ENCODE data around the gene ELMO3.

The ELMO3 gene

GRCh38 chr16:67198238-67198734 lies 645 bp upstream of the ELMO3 start:
- no peak for DNase-seq (ENCODE audit: low read depth)

GRCh38 chr16:67199808-67200198 lies 872 bp downstream of the ELMO3 start:
- no peak for DNase-seq (ENCODE audit: low read depth)

- no peak for DNase-seq (ENCODE audit: low read depth)
These were observed 1.6 kb downstream of the ELMO3 start for GRCh38 chr16:67200491-67200890.

GRCh38 chr16:67201411-67202345 lies 2.7 kb downstream of the ELMO3 start:
- DNase-seq (ENCODE audit: low read depth), result no peak

GRCh38 chr16:67202426-67202825 lies 3.5 kb downstream of the ELMO3 start:
- no peak for DNase-seq (ENCODE audit: low read depth)

- no peak for DNase-seq (ENCODE audit: low read depth)
These were observed 4.1 kb downstream of the ELMO3 start for GRCh38 chr16:67202956-67203493.

GRCh38 chr16:67204076-67204475 lies 5.1 kb downstream of the ELMO3 start:
- DNase-seq (ENCODE audit: low read depth), result no peak

- no peak for DNase-seq (ENCODE audit: low read depth)
These were observed 7.4 kb downstream of the ELMO3 start for GRCh38 chr16:67206129-67206837.

- DNase-seq (ENCODE audit: low read depth), result no peak
These were observed 7.9 kb downstream of the ELMO3 start for GRCh38 chr16:67206838-67207248.

- DNase-seq (ENCODE audit: low read depth), result no peak
These were observed 8.5 kb downstream of the ELMO3 start for GRCh38 chr16:67207249-67208091.

- no peak for DNase-seq (ENCODE audit: low read depth)
These were observed 9.4 kb downstream of the ELMO3 start for GRCh38 chr16:67208154-67208896.

- DNase-seq (ENCODE audit: low read depth), result no peak
These were observed 10.6 kb downstream of the ELMO3 start for GRCh38 chr16:67209565-67209964.

- DNase-seq (ENCODE audit: low read depth), result no peak
These were observed 11.4 kb downstream of the ELMO3 start for GRCh38 chr16:67210069-67210937.

- DNase-seq (ENCODE audit: low read depth), result no peak
These were observed 12.7 kb downstream of the ELMO3 start for GRCh38 chr16:67211674-67212073.

GRCh38 chr16:67212766-67213165 lies 13.8 kb downstream of the ELMO3 start:
- no peak for DNase-seq (ENCODE audit: low read depth)

GRCh38 chr16:67213197-67214019 lies 14.5 kb downstream of the ELMO3 start:
- DNase-seq (ENCODE audit: low read depth), result no peak

- no peak for DNase-seq (ENCODE audit: low read depth)
These were observed 16.8 kb downstream of the ELMO3 start for GRCh38 chr16:67215706-67216105.

GRCh38 chr16:67216612-67217490 lies 17.9 kb downstream of the ELMO3 start:
- DNase-seq (ENCODE audit: low read depth), result no peak

Measured in T-helper 22 cell (primary cell).